ENCODE measurements around the gene MLN.

Gene MLN

DNA sequence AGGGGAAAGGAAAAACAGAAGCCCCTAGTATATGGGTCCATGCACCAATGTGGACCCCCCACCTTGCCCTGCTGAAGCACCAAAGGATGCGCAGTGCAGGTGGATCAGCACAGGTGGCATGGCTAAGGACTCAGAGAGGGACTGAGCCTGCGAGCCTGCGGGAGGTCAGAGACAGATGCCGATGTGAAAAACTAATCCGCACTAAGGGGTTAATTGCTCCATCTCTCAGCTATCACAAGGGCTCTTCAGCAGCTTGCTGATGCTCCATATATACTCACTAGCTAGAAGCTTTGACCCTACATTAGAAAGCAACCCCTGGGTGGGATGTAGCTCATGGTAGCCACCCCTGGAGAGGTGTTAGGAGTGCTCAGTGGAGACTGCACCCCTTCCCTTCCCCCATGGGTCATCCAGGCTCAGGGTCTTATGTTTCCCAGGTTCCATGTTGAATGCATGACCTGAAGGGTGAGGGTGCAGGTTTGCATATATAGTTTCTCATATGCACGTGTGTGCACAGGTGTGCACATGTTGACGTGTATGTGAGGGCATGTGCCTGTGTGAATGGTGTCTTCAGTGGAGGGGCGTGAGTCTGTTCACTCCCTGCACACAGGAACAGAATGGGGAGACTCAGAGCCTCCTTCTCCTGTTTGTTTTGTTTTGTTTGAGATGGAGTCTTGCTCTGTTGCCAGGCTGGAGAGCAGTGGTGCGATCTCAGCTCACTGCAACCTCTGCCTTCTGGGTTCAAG is 43.7 kb downstream of the MLN start:
- Mint-ChIP-seq H3K36me3 (no peaks in the 10 kb centered on the region), H3K9me3 (no peaks in the 10 kb centered on the region), H3K4me1 (peaks cover 9% of the 10 kb centered on the region), H3K27ac (no peak overlapping the region), H3K4me3 (no peak overlapping the region), H3K27me3 (peaks cover 12% of the 10 kb centered on the region)
- DNase-seq (ENCODE audit: low spot score in 2 of 2) (no peak), ATAC-seq (ENCODE audit: low read depth) (no peak)

DNA sequence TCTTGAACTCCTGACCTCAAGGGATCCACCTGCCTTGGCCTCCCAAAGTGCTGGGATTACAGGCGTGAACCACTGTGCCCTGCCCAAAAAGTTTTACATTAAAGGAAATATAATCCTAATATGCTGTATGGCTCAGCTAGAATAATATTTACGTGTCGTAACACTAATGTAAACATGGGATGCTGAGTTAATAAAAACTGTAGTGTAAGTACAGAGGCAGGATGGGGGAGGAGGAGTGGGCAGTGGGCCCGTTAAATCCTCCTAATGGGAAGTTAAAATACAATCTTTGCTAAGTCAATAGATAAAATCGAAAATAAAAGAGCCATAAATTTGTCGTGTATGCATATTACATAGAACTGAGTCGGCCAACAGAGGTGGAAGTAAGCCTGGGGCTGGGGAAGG is 45.0 kb downstream of the MLN start:
- Mint-ChIP-seq H3K27ac (no peak overlapping the region), H3K27me3 (peaks cover 12% of the 10 kb centered on the region), H3K36me3 (no peaks in the 10 kb centered on the region), H3K4me3 (no peak overlapping the region), H3K9me3 (no peaks in the 10 kb centered on the region), H3K4me1 (peaks cover 9% of the 10 kb centered on the region)
- ATAC-seq (ENCODE audit: low read depth) (no peak), DNase-seq (ENCODE audit: low spot score in 2 of 2) (no peak)

DNA sequence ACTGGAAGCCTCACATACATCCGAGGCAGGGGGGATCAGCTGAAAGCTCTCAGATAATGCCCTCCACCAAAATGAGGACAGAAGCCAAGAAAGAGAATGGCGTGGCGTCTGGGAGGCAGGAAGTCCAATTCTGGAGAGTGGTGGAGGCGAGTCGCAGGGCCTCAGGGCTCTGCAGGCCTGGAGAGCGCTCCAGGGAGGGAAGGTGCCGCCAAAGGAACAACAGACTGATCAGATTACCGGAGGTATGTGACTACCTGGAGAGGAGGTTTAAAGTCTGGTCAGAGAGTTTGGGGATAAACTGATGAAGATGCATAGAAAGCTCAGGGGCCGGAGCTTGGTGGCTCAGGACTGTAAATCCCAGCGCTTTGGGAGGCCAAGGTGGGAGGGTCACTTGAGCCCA is 45.9 kb downstream of the MLN start:
- ATAC-seq (ENCODE audit: low read depth) (no peak), DNase-seq (ENCODE audit: low spot score in 2 of 2) (no peak)
- Mint-ChIP-seq H3K36me3 (no peaks in the 10 kb centered on the region), H3K4me3 (no peak overlapping the region), H3K9me3 (no peaks in the 10 kb centered on the region), H3K27me3 (peaks cover 8% of the 10 kb centered on the region), H3K4me1 (peaks cover 9% of the 10 kb centered on the region), H3K27ac (no peak overlapping the region)

DNA sequence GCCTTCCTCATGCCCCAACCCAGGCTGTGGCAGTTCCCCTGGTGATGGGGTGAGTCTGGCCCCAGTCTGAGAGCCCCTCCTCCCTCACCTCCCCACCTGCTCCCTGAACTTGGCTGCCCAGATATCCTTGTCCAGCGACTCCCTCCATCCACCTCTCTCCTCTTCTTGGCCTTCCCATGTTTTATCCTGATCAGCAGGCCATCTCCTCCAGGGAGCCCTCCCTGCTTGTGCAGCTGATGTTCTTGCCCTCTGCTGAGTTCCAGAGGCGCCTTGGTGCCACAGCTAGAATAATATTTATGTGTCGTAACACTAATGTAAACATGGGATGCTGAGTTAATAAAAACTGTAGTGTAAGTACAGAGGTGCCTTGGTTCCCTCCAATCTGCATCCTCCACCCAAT is 46.7 kb downstream of the MLN start:
- ATAC-seq (ENCODE audit: low read depth) (no peak), DNase-seq (ENCODE audit: low spot score in 2 of 2) (no peak)
- no peaks in the 10 kb centered on the region for H3K36me3 Mint-ChIP-seq
- H3K4me3 Mint-ChIP-seq: no peak overlapping the region
- H3K27me3 Mint-ChIP-seq: peaks cover 6% of the 10 kb centered on the region
- no peaks in the 10 kb centered on the region for H3K9me3 Mint-ChIP-seq
- no peak overlapping the region for H3K27ac Mint-ChIP-seq
- peaks cover 7% of the 10 kb centered on the region for H3K4me1 Mint-ChIP-seq

DNA sequence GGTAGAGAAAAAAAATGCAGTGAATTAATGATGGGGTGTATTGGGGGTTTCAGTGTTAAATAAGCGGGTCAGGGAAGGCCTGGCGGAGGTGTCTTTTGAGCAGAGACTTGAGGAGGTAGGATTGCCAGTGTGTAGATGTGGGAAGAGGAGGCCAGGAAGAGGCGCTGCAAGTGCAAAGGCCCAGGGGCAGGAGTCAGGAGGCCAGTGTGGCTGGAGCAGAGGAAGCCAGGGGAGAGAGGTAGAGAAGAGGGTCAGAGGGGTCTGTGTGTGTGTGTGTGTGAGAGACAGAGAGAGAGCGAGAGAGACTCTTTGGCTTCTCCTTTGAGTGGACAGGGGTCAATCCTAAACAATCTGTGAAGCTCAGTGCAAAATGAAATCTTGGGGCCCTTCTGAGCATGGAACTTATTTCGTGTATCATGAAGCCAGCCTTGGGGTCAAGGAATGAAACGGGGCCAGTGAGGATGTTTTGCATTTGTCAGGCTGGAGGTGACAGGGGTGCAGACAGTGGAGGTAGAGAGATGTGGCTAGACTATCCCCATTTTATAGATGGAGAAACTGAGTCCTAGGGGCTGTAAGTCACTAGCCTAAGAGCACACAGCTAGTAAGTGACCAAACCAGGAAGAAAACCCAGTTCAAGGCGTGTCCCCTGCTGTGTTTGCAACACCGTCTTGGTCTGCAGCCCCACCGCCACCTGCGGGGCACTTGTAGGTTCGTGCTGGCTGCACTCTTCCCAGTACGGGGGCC is 47.4 kb downstream of the MLN start:
- no peak overlapping the region for H3K4me3 Mint-ChIP-seq
- H3K27ac Mint-ChIP-seq: no peak overlapping the region
- no peaks in the 10 kb centered on the region for H3K9me3 Mint-ChIP-seq
- DNase-seq (ENCODE audit: low spot score in 2 of 2): no peak
- H3K27me3 Mint-ChIP-seq: peaks cover 5% of the 10 kb centered on the region
- no peak for ATAC-seq (ENCODE audit: low read depth)
- peaks cover 6% of the 10 kb centered on the region for H3K4me1 Mint-ChIP-seq
- no peaks in the 10 kb centered on the region for H3K36me3 Mint-ChIP-seq

DNA sequence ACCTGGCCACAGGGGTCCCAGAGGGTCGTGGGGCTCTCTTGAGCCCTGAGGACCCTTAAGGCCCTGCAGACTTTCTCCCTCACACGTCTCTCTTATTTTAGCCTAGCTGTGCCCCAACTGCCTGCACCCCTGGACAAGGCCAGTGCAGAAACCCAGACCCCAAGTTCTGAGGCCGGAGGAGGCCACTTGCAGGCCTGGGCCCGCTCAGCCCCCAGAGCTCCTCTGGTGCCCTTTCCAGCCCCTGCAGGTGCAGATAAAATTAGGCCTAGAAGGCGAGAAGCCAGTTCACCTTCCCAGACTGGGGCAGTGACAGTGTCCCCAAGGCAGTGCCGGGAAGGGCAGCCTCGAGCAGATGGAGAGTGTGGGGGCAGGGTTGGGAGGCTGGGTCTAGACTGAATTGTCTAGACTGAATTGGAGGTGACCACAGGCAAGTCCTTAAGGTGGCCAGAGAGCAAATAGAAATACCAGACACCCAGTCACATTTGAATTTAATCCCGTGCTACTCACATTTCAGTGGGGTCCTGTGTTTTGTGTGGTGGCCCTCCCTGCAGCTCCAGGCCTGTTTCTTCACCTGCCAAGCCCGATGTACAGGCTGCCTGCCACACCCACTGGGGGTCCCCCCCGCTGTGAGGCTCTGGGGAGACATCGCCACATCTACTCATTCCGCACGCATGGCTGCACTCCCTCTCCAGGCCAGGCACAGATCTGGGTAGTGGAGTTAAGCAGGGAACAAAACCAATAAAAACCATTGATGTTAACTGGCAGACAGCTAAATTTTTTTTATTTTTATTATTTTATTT is 48.5 kb downstream of the MLN start:
- peaks cover 6% of the 10 kb centered on the region for H3K4me1 Mint-ChIP-seq
- H3K27ac Mint-ChIP-seq: no peak overlapping the region
- peaks cover 7% of the 10 kb centered on the region for H3K27me3 Mint-ChIP-seq
- H3K4me3 Mint-ChIP-seq: no peak overlapping the region
- H3K9me3 Mint-ChIP-seq: no peaks in the 10 kb centered on the region
- H3K36me3 Mint-ChIP-seq: no peaks in the 10 kb centered on the region
- ATAC-seq (ENCODE audit: low read depth) (peak; percentile 51), DNase-seq (ENCODE audit: low spot score in 2 of 2) (no peak)

DNA sequence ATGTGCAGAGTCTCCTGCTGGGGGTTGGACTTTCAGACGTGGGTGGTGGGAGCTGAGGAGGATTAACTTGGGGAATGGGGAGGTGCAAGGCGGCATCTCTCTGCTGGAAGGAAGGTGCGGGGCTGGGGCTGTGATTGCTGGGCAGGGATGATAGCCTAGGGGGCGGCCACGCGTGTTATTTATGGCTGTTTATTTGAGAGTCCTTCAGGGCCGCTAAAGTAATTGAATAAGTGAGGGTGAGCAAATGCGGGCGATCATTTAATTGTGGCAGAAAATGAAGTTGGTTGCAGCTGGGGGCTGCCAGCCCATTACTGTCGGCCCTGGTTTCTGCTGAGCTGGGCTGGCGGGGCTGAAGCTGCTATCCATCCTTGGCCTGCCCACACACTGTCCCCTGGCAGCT is 49.6 kb downstream of the MLN start:
- Mint-ChIP-seq H3K27me3 (peaks cover 7% of the 10 kb centered on the region), H3K27ac (peak overlapping the region; percentile 26), H3K9me3 (no peaks in the 10 kb centered on the region), H3K36me3 (no peaks in the 10 kb centered on the region), H3K4me3 (no peak overlapping the region), H3K4me1 (peaks cover 6% of the 10 kb centered on the region)
- ATAC-seq (ENCODE audit: low read depth): no peak
- DNase-seq (ENCODE audit: low spot score in 2 of 2): no peak

DNA sequence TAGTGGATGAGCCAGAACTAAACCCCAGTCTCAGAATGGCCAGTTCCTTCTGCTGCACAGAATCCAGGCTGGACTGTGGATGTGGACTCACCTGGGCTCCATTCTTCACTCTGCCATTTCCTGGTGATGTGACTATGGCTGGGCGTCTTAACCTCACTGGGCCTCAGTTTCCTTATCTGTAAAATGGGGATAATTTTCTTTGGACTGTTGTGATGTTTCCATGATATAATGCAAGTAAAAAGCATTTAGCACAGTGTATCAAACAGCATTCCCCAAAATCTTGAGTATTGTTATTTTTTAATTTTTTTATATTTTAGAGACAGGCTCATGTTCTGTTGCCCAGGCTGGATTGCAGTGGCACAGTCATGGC is 51.2 kb downstream of the MLN start:
- no peak overlapping the region for H3K4me3 Mint-ChIP-seq
- no peaks in the 10 kb centered on the region for H3K9me3 Mint-ChIP-seq
- DNase-seq (ENCODE audit: low spot score in 2 of 2) (no peak), ATAC-seq (ENCODE audit: low read depth) (no peak)
- peaks cover 6% of the 10 kb centered on the region for H3K4me1 Mint-ChIP-seq
- no peaks in the 10 kb centered on the region for H3K36me3 Mint-ChIP-seq
- H3K27me3 Mint-ChIP-seq: peaks cover 9% of the 10 kb centered on the region
- H3K27ac Mint-ChIP-seq: no peak overlapping the region

DNA sequence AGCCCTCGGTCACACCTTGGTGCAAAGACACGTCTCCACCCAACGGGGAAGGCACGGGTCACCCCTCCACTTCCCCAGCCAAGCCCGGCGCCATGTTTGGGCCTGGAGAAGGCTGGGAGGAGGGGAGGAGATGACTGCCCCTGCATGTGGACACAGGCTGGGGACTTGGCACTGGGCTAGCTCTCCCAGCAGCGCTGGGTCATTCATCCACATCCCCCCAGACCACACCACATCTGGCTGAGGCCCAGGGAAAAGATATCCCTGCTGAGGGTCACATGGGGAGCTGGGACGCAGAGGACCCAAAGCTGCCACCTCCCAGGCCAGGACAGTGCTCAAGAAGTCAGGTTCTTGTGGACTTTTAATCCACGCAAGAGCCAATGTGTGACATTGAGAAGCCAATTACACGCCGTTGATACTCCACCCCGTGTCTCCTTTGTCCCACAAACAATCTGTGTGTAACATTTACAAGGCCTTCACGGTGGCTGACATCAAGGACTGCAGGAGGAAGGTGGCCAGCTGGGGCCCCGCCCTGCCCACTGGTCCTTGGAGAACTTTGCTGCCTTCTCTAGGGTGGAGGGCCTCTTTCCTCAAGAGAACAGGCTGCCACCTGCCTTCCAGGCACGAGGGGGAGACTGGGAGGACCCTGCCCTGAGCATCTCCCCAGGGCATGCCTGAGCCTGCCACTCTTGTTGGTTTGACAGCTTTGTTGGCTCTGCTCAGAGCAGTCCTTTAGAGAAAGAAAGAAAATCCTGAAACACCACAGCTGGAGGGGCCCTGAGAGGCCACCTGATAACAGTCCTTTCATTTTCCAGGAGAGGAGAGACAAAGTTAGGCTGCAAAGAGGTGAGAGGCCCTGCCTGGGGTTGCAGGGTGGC is 51.8 kb downstream of the MLN start:
- DNase-seq (ENCODE audit: low spot score in 2 of 2) (no peak), ATAC-seq (ENCODE audit: low read depth) (no peak)
- Mint-ChIP-seq H3K36me3 (no peaks in the 10 kb centered on the region), H3K27ac (no peak overlapping the region), H3K4me3 (no peak overlapping the region), H3K27me3 (peaks cover 14% of the 10 kb centered on the region), H3K9me3 (no peaks in the 10 kb centered on the region), H3K4me1 (peaks cover 6% of the 10 kb centered on the region)

DNA sequence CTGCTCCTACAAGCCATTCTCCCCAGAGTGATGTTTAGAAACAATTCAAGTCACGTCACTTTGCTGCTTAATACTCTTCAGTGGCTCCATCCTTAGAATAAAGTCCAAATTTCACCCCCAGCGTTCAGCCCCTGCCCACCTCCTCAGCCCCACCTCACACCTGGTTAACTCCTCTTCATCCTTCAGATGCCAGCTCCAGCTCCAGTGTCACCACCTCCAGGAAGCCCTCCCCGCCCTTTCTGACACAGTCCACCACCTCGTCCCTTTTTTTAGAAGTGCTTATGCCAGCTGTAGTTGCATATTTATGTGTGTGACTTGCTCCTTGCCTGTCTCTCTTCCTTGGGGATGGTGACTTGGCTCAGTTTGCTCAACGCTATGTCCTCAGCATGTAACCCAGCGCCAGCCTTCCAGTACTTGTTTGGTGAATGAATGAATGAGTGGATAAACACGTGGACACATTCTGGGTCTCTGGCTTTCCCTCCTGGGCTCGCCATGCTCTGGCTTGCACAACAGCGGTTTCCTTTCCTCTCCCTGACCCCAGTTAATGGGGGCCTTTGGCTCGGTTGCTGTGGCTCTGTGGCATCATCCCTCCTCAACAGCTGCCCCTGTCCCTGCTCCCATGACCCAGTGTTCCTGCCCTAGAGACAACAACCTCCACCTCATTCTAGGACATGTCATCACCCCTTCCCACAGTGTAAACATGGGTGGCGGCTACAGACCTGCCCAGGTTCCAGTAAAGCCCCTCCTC is 53.4 kb downstream of the MLN start:
- DNase-seq (ENCODE audit: low spot score in 2 of 2) (no peak), ATAC-seq (ENCODE audit: low read depth) (no peak)
- Mint-ChIP-seq H3K4me3 (no peak overlapping the region), H3K9me3 (no peaks in the 10 kb centered on the region), H3K27me3 (peaks cover 9% of the 10 kb centered on the region), H3K36me3 (no peaks in the 10 kb centered on the region), H3K27ac (no peak overlapping the region), H3K4me1 (peaks cover 4% of the 10 kb centered on the region)

DNA sequence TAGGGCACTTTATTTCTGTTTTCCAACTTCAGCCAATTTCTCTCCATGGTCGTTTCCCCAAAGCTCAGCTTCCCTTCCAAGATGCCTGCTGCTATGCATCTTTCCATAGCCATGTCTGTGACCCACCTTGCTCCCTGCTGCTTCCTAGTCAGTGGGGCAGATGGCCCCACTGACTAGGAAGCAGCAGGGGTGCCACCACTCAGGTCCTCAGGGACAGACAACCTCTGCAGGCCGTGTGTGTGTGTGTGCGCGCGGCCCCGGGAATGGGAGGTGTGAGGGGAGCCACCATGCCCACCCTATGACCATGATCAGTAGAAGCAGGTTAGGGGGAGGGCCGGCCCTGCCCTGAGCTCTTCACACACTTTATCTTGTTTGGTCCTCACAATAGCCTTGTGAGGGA is 54.4 kb downstream of the MLN start:
- ATAC-seq (ENCODE audit: low read depth): no peak
- Mint-ChIP-seq H3K9me3 (no peaks in the 10 kb centered on the region), H3K36me3 (no peaks in the 10 kb centered on the region), H3K27me3 (peaks cover 10% of the 10 kb centered on the region), H3K27ac (no peak overlapping the region), H3K4me1 (peaks cover under 1% of the 10 kb centered on the region), H3K4me3 (no peak overlapping the region)
- no peak for DNase-seq (ENCODE audit: low spot score in 2 of 2)

DNA sequence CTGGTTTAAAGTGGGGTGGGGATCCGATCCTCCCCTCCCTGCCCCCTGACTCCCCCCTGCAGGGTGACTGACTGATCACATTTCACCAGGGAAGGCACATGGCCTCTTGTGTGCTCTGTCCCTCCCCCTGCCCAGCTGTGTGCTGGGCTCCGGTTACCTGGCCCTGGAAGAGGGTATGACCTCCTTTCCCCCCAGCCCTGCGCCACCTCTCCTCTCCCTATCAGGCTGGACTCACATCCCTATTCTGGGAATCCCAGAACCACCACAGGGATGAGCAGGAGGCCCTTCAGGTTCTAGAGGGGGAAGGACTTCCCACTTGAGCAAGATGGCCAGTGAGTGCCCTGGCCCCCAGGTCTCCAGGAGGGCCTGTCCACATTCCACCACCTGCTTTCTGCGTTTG is 55.0 kb downstream of the MLN start:
- no peaks in the 10 kb centered on the region for H3K36me3 Mint-ChIP-seq
- peaks cover 10% of the 10 kb centered on the region for H3K27me3 Mint-ChIP-seq
- DNase-seq (ENCODE audit: low spot score in 2 of 2) (no peak), ATAC-seq (ENCODE audit: low read depth) (no peak)
- no peaks in the 10 kb centered on the region for H3K9me3 Mint-ChIP-seq
- no peak overlapping the region for H3K27ac Mint-ChIP-seq
- H3K4me3 Mint-ChIP-seq: no peak overlapping the region
- H3K4me1 Mint-ChIP-seq: peaks cover 4% of the 10 kb centered on the region

DNA sequence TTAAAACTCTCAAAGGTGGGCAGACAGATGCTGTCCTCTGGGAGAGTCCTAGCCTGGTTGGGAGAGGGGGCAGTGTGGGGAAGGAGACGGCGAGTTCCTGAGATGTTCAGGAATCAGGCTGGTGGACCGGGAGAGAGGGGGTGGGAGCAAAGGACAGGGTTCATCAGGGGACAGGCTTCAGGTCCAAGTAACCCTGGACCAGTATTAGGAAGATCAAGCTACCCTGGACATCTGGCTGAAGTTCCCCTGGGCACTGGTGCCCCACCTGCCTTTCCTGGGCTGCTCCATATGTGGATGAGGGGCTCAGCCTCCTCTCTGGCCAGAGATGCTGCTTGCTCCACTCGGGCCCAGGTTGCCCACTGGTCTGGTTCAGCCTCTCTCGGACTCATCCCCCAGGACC is 56.0 kb downstream of the MLN start:
- no peaks in the 10 kb centered on the region for H3K36me3 Mint-ChIP-seq
- ATAC-seq (ENCODE audit: low read depth) (no peak), DNase-seq (ENCODE audit: low spot score in 2 of 2) (no peak)
- no peaks in the 10 kb centered on the region for H3K9me3 Mint-ChIP-seq
- H3K4me3 Mint-ChIP-seq: no peak overlapping the region
- H3K27me3 Mint-ChIP-seq: peaks cover 12% of the 10 kb centered on the region
- peaks cover 4% of the 10 kb centered on the region for H3K4me1 Mint-ChIP-seq
- H3K27ac Mint-ChIP-seq: no peak overlapping the region
